OCI-LY3 (cell line): ENCODE data around the gene LMNA.

ENCODE experiments used
- H2AFZ ChIP-seq: fragments of 200-600, 300-600 bp; shearing (Covaris generic); 2 replicates; pipeline ENCODE4 v1.6.0; 2014; ENCODE audit warnings: antibody characterized with exemption, low read depth, low read length
- H3K27ac ChIP-seq: fragments of 200-600, 300-600 bp; sonication (generic); 2 replicates; pipeline ENCODE4 v1.5.1; 2014; ENCODE audit warnings: mild to moderate bottlenecking, low read length, moderate library complexity, mixed read lengths
- H3K27me3 ChIP-seq: fragments of 200-600, 300-600 bp; sonication (generic); 2 replicates; pipeline ENCODE4 v1.6.1; 2014; ENCODE audit warnings: low read depth, low read length, mixed read lengths
- H3K36me3 ChIP-seq: fragments of 200-600, 300-600 bp; sonication (generic); replicated peaks from 2 replicates; pipeline ENCODE3; 2014; ENCODE audit warnings: low read depth, low read length, mixed read lengths
- H3K4me1 ChIP-seq: fragments of 300-600, 200-600 bp; sonication (generic); 2 replicates; pipeline ENCODE4 v1.6.1; 2014; ENCODE audit warnings: low read length, mixed read lengths
- H3K4me2 ChIP-seq: fragments of 200-600, 300-600 bp; sonication (generic); 2 replicates; pipeline ENCODE4 v1.6.1; 2014; ENCODE audit warnings: low read length, mixed read lengths
- H3K4me3 ChIP-seq: fragments of 300-600, 200-600 bp; sonication (generic); 2 replicates; pipeline ENCODE4 v1.5.1; 2014; ENCODE audit warnings: antibody characterized with exemption, mild to moderate bottlenecking, low read length, moderate library complexity
- H3K79me2 ChIP-seq: fragments of 300-600, 200-600 bp; shearing (Covaris generic); 2 replicates; pipeline ENCODE4 v1.6.1; 2014; ENCODE audit warnings: mild to moderate bottlenecking, low read length, mixed read lengths
- H3K9ac ChIP-seq: fragments of 300-600, 200-600 bp; shearing (Covaris generic); 2 replicates; pipeline ENCODE4 v1.6.0; 2014; ENCODE audit warnings: mild to moderate bottlenecking, low read length, moderate library complexity
- H3K9me3 ChIP-seq: fragments of 200-600, 300-600 bp; shearing (Covaris generic); 2 replicates; pipeline ENCODE4 v1.6.1; 2014; ENCODE audit warnings: low read length, mixed read lengths; ENCODE audit not compliant: insufficient read depth
- H4K20me1 ChIP-seq: fragments of 200-600, 300-600 bp; sonication (generic); 2 replicates; pipeline ENCODE4 v1.6.1; 2016; ENCODE audit warnings: low read length, mixed read lengths; ENCODE audit not compliant: insufficient read depth
- CTCF ChIP-seq: fragments of 200-600, 300-600 bp; sonication (generic); IDR thresholded peaks from 2 replicates; pipeline ENCODE4 v1.5.1; 2014; ENCODE audit warnings: antibody characterized with exemption, low read length, low read depth
- EZH2phosphoT487 ChIP-seq: fragments of 200-600 bp; shearing (Covaris generic); IDR thresholded peaks from 2 replicates; pipeline ENCODE4 v1.6.1; 2018; ENCODE audit warnings: antibody characterized with exemption, mixed run types, low read depth

Gene LMNA

GRCh38 chr1:156111355-156111962, 3.1 kb upstream of the LMNA start:
- Histone ChIP-seq H3K4me1 (peaks cover 5% of the 10 kb centered on the region), H3K9ac (no peak overlapping the region), H2AFZ (no peak overlapping the region), H3K4me2 (no peak overlapping the region), H3K36me3 (no peaks in the 10 kb centered on the region), H3K27me3 (peaks cover 44% of the 10 kb centered on the region), H4K20me1 (no peaks in the 10 kb centered on the region), H3K79me2 (no peaks in the 10 kb centered on the region), H3K4me3 (no peak overlapping the region), H3K27ac (no peak overlapping the region), H3K9me3 (no peaks in the 10 kb centered on the region)
- TF ChIP-seq CTCF (no peak), EZH2phosphoT487 (no peak)

GRCh38 chr1:156112276-156113137, 2.0 kb upstream of the LMNA start:
- H3K4me3 ChIP-seq, result no peak overlapping the region
- H3K9me3 ChIP-seq, result no peaks in the 10 kb centered on the region
- H3K9ac ChIP-seq, result no peak overlapping the region
- TF ChIP-seq EZH2phosphoT487 (no peak), CTCF (no peak)
- no peak overlapping the region for H3K27ac ChIP-seq
- H3K27me3 ChIP-seq, result peaks cover 44% of the 10 kb centered on the region
- H3K4me2 ChIP-seq, result no peak overlapping the region
- H4K20me1 ChIP-seq, result no peaks in the 10 kb centered on the region
- H3K36me3 ChIP-seq, result no peaks in the 10 kb centered on the region
- H3K4me1 ChIP-seq, result no peaks in the 10 kb centered on the region
- H2AFZ ChIP-seq, result no peak overlapping the region
- H3K79me2 ChIP-seq, result no peaks in the 10 kb centered on the region

- H3K9ac ChIP-seq, result no peak overlapping the region
- H3K4me2 ChIP-seq, result no peak overlapping the region
- H3K4me1 ChIP-seq, result no peaks in the 10 kb centered on the region
- no peak overlapping the region for H3K4me3 ChIP-seq
- no peak overlapping the region for H2AFZ ChIP-seq
- no peaks in the 10 kb centered on the region for H3K9me3 ChIP-seq
- no peaks in the 10 kb centered on the region for H4K20me1 ChIP-seq
- H3K27me3 ChIP-seq, result peaks cover 45% of the 10 kb centered on the region
- no peak overlapping the region for H3K27ac ChIP-seq
- no peaks in the 10 kb centered on the region for H3K36me3 ChIP-seq
- H3K79me2 ChIP-seq, result no peaks in the 10 kb centered on the region
- TF ChIP-seq EZH2phosphoT487 (no peak), CTCF (no peak)
These were observed 1.1 kb upstream of the LMNA start for GRCh38 chr1:156113282-156113950.

GRCh38 chr1:156114919-156115513, 505 bp downstream of the LMNA start:
- Histone ChIP-seq H3K27ac (no peak overlapping the region), H3K36me3 (no peaks in the 10 kb centered on the region), H3K4me1 (peaks cover 7% of the 10 kb centered on the region), H3K9me3 (no peaks in the 10 kb centered on the region), H3K4me3 (no peak overlapping the region), H3K27me3 (peaks cover 49% of the 10 kb centered on the region), H2AFZ (no peak overlapping the region), H3K79me2 (no peaks in the 10 kb centered on the region), H4K20me1 (no peaks in the 10 kb centered on the region), H3K9ac (no peak overlapping the region), H3K4me2 (peak overlapping the region; percentile 0; the same call in 1 of the 2 replicates)
- TF ChIP-seq CTCF, result no peak
- TF ChIP-seq EZH2phosphoT487, result no peak
